Omental fat pad (tissue), 4 donors: Measurements from ENCODE around the gene EIF2S2. TPM values are rescaled to one million over a fixed set of nuclear protein-coding genes. Genes with fewer than 3 reads are reported as not detected.

Experiments
- ATAC-seq: fragments of 150-250 bp; one replicate; pipeline ENCODE4 v1.9.1; 2016; ENCODE audit warnings: mild to moderate bottlenecking, moderate library complexity; ENCODE audit not compliant: low FRiP score
- DNase-seq: peaks from one replicate; pipeline ENCODE4 v3.0.0-alpha.2; 2019; ENCODE audit warnings: low spot score
- total RNA-seq, 4 donors: library from RNA; depleted of rRNA; stranded (reverse); fragments of >200 nt; gene quantifications; one replicate each; pipeline ENCODE4 v1.1.0, GENCODE V29; 2016
- TF ChIP-seq, protein P1 (sequence below), 3 donors: fragments of 450-650 bp; IDR thresholded peaks; one replicate each; pipeline ENCODE4 v1.5.1; 2016 to 2017; ENCODE audit warnings: antibody characterized with exemption in 3 of 3, mild to moderate bottlenecking in 3 of 3, moderate library complexity in 2 of 3

EIF2S2 gene
- total RNA-seq, 4 donors from 2014 or later = 39.2 to 64.8 (median 51.7) TPM

DNA sequence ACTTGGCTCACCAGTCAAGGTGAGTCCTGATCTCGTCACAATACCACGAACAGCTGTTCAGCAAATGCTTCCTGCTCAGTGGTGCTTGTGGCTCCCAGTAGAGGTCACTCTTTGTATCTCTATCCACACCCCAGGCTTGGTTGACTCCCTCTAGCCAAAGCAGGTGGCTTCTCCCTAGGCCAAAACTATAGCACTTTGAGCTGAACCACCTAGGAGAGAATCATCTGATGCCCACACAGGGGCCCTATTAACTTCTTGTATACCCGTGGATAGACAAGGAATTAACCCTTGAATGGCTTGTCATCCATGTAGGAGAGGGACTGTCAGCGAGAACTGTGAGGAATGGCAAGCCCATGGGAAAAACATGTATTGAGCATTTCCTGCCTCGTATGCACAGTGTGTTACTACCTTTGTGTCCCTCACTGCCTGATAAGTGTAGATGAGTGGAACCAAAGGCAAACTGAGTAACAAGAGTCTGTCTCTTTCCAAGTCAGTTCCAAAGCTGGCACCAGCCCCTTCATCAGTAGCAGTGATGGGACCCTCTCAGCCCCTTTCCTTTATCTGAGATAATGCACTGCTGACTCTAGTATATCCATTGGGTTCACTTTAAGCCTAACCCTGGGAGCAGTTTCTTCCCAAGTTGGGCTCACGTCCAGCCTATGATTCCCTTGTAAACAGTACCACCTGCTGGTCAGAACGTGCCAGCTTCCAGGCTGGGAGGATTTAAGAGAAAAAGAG is 42.5 kb downstream of the EIF2S2 start:
- peak; percentile 68 for ATAC-seq
- DNase-seq = peak; percentile 61
- TF ChIP-seq, protein P1, sequence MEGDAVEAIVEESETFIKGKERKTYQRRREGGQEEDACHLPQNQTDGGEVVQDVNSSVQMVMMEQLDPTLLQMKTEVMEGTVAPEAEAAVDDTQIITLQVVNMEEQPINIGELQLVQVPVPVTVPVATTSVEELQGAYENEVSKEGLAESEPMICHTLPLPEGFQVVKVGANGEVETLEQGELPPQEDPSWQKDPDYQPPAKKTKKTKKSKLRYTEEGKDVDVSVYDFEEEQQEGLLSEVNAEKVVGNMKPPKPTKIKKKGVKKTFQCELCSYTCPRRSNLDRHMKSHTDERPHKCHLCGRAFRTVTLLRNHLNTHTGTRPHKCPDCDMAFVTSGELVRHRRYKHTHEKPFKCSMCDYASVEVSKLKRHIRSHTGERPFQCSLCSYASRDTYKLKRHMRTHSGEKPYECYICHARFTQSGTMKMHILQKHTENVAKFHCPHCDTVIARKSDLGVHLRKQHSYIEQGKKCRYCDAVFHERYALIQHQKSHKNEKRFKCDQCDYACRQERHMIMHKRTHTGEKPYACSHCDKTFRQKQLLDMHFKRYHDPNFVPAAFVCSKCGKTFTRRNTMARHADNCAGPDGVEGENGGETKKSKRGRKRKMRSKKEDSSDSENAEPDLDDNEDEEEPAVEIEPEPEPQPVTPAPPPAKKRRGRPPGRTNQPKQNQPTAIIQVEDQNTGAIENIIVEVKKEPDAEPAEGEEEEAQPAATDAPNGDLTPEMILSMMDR (IDR thresholded peaks at IDR 0.05) = peak in 2 of 3 donors; percentile 34 to 84

DNA sequence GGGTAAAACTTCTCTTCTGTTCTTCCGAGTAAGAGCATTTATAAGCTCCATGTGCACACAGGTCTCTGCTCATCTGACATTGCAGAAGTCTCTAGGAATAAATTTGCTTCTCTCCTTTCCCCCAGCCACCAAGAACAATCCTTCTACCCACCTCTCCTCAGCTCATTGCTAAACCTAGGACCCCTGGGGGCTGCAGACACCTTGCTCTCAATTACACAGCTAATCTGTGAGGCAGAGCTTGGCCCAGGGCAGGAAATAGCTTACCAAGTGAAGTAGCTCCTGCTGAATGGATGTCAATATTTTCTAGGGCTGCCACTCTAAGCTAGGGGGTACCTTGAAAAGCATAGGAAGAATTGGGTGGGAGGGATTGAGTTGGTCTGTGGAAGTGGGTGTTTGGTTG is 44.0 kb downstream of the EIF2S2 start:
- DNase-seq = no peak
- TF ChIP-seq, protein P1 (IDR thresholded peaks at IDR 0.05) = no peak
- no peak for ATAC-seq

DNA sequence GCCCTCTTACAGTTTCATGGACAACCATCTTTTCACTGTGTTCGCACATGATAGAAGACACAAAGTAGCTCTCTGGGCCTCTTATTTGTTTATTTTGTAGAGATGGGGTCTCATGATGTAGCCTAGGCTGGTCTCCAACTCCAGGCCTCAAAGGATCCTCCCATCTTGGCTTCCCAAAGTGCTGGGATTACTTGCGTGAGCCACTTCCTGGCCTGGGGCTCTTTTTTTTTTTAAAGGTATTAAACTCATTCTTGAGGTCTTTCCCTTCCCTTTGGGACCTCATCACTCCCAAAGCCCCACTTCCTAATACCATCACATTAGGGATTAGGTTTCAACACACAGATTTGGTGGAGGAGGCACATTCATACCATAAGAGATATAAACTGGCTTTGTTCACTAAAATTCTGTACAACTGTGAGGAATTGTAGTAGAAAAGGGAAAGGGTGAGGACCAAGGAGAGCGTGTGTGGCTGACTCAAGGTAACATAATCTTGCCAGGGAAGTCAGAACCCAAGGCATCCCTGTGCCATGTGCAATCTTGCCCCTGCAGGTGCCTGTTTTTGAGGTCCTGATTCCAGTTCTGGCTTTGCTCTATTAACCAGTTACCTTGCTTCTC is 45.5 kb downstream of the EIF2S2 start:
- DNase-seq (no peak), ATAC-seq (no peak)
- TF ChIP-seq, protein P1 (IDR thresholded peaks at IDR 0.05) = no peak

DNA sequence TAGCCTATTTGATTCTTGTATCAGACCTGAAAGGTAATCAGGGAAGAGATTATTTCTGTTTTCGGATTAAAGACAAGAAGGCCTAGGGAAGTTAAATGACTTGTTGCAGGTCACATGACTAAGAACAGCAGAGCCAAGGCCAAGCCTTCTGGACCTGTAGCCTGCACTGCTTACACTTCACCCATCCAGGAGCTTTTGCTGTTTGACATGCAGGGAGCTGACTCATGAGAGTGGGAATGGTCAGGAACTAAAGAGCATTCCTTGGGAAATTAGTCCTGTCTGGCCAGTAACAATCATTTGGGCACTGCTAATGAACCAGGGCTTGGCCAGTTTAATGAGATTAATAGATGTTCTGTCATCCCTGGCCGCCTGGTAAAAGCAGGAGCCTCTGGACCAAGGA is 46.8 kb downstream of the EIF2S2 start:
- ATAC-seq = no peak
- TF ChIP-seq, protein P1 (IDR thresholded peaks at IDR 0.05) = no peak
- DNase-seq = no peak

DNA sequence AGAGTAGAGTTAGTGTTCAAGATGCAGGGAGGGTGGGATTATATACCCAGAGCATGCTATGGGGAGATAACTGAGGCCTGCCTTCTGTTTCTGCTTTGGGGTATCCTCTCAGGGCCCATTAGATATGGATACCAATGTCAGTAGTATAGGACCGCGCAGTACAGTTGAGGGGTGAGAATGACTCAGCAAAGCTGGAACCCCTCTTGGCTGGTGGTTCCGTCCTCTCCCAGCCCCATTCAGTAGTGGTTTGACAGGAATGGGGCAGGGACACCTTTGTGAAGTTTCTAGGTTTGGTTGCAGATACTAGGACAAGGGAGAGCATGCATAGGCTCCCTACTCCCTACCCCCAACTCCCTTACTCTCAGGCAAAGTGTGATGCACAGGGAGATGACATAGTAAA is 47.8 kb downstream of the EIF2S2 start:
- ATAC-seq (no peak), DNase-seq (no peak)
- TF ChIP-seq, protein P1 (IDR thresholded peaks at IDR 0.05) = no peak

DNA sequence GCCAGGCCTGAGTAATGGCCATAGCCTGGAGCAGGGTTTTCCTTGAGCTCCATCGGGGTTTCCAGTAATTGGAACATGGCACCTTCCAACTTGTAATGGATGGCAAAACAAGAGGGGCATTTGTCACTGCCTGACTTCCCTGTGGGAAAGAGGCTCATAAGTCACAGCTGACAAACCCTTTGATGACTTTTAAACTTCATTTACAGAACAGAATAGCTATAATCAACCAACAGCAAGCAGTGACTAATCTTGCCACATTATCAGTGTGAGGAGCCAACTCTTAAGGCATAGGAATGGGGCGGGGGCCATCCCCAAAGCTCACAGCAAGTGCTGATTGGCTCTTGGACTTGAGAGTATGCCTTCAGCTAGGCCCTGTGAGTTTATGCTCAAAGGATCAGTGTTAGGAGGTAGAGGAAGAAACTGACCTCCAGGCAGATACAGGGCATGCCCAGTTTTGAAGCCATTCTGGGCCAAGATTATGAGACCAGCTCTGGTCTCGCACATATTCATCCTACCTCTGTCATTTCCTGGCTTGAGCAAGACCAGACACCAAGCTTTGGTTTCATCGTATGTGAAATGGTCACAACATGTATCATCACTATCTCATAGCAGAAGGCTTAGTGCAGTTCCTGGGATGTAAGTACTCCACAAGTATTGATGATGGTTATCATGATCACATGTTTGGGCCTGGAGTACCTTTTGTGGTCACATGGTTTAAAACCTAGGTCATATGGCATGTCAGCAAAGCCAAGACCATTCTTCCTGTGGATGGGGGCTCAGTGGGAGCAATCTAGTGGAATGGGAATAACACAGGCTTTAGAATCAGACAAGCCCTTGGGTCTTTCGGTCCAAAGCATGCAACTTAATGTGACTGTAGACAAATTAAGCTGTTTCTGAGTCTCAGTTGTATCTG is 49.2 kb downstream of the EIF2S2 start:
- DNase-seq = no peak
- TF ChIP-seq, protein P1 (IDR thresholded peaks at IDR 0.05) = no peak
- ATAC-seq = no peak
